ES-I3 (cell line): ENCODE measurements around the gene DMRT1.

Source experiments
- H3K36me3 ChIP-seq: 2 replicates; pipeline ENCODE4 v1.6.1; 2013; ENCODE audit warnings: mild to moderate bottlenecking, low read length, control low read depth, moderate library complexity; ENCODE audit not compliant: insufficient read depth
- H3K4me1 ChIP-seq: 2 replicates; pipeline ENCODE4 v1.6.1; 2013; ENCODE audit warnings: mild to moderate bottlenecking, control low read depth, low read length; ENCODE audit not compliant: insufficient read depth
- H3K9ac ChIP-seq: 2 replicates; pipeline ENCODE4 v1.6.1; 2013; ENCODE audit warnings: low read depth, mild to moderate bottlenecking, low read length, moderate library complexity
- H3K9me3 ChIP-seq: 2 replicates; pipeline ENCODE4 v1.6.1; 2013; ENCODE audit warnings: mild to moderate bottlenecking, low read length, moderate library complexity; ENCODE audit not compliant: control insufficient read depth, insufficient read depth

DMRT1 gene

GRCh38 chr9:922171-922570, 80.7 kb downstream of the DMRT1 start:
- Histone ChIP-seq H3K4me1 (no peaks in the 10 kb centered on the region), H3K9me3 (no peaks in the 10 kb centered on the region)

GRCh38 chr9:922731-923130, 81.2 kb downstream of the DMRT1 start:
- H3K9me3 ChIP-seq = no peaks in the 10 kb centered on the region
- H3K9ac ChIP-seq = no peak overlapping the region
- H3K36me3 ChIP-seq = no peaks in the 10 kb centered on the region
- H3K4me1 ChIP-seq = no peaks in the 10 kb centered on the region

More at GRCh38 chr9:922171-922570, 80.7 kb downstream of the DMRT1 start:
- no peaks in the 10 kb centered on the region for H3K36me3 ChIP-seq
- H3K9ac ChIP-seq = no peak overlapping the region

GRCh38 chr9:926976-927375, 85.5 kb downstream of the DMRT1 start:
- Histone ChIP-seq H3K9me3 (no peaks in the 10 kb centered on the region), H3K4me1 (no peaks in the 10 kb centered on the region), H3K9ac (no peak overlapping the region), H3K36me3 (no peaks in the 10 kb centered on the region)

- Histone ChIP-seq H3K36me3 (no peaks in the 10 kb centered on the region), H3K9ac (no peak overlapping the region), H3K9me3 (no peaks in the 10 kb centered on the region), H3K4me1 (no peaks in the 10 kb centered on the region)
These were observed 87.0 kb downstream of the DMRT1 start for GRCh38 chr9:928363-929042.

- H3K9me3 ChIP-seq = no peaks in the 10 kb centered on the region
- no peaks in the 10 kb centered on the region for H3K4me1 ChIP-seq
- no peaks in the 10 kb centered on the region for H3K36me3 ChIP-seq
- no peak overlapping the region for H3K9ac ChIP-seq
These were observed 88.2 kb downstream of the DMRT1 start for GRCh38 chr9:929719-930118.

- no peaks in the 10 kb centered on the region for H3K36me3 ChIP-seq
These were observed 91.9 kb downstream of the DMRT1 start for GRCh38 chr9:933356-933755.

GRCh38 chr9:935348-935965, 94.0 kb downstream of the DMRT1 start:
- Histone ChIP-seq H3K9ac (no peak overlapping the region), H3K36me3 (no peaks in the 10 kb centered on the region), H3K4me1 (no peaks in the 10 kb centered on the region), H3K9me3 (peaks cover 9% of the 10 kb centered on the region; the same call in 1 of the 2 replicates)

More at GRCh38 chr9:933356-933755, 91.9 kb downstream of the DMRT1 start:
- Histone ChIP-seq H3K9me3 (no peaks in the 10 kb centered on the region; the same call in 1 of the 2 replicates), H3K4me1 (no peaks in the 10 kb centered on the region), H3K9ac (no peak overlapping the region)

- H3K9me3 ChIP-seq = peaks cover 9% of the 10 kb centered on the region; the same call in 1 of the 2 replicates
- peaks cover 8% of the 10 kb centered on the region; the same call in 1 of the 2 replicates for H3K4me1 ChIP-seq
- no peaks in the 10 kb centered on the region for H3K36me3 ChIP-seq
- H3K9ac ChIP-seq = no peak overlapping the region
These were observed 101.5 kb downstream of the DMRT1 start for GRCh38 chr9:942805-943580.

GRCh38 chr9:947985-948384, 106.5 kb downstream of the DMRT1 start:
- Histone ChIP-seq H3K9me3 (no peaks in the 10 kb centered on the region), H3K9ac (no peak overlapping the region), H3K4me1 (peaks cover 5% of the 10 kb centered on the region; the same call in 1 of the 2 replicates), H3K36me3 (no peaks in the 10 kb centered on the region)

GRCh38 chr9:948497-948896, 107.0 kb downstream of the DMRT1 start:
- no peaks in the 10 kb centered on the region for H3K4me1 ChIP-seq
- no peaks in the 10 kb centered on the region for H3K9me3 ChIP-seq
- no peaks in the 10 kb centered on the region for H3K36me3 ChIP-seq
- H3K9ac ChIP-seq = no peak overlapping the region

- H3K9ac ChIP-seq = no peak overlapping the region
- H3K36me3 ChIP-seq = no peaks in the 10 kb centered on the region
- no peaks in the 10 kb centered on the region for H3K9me3 ChIP-seq
- H3K4me1 ChIP-seq = no peaks in the 10 kb centered on the region
These were observed 108.6 kb downstream of the DMRT1 start for GRCh38 chr9:950139-950538.

GRCh38 chr9:952546-952945, 111.0 kb downstream of the DMRT1 start:
- Histone ChIP-seq H3K9ac (no peak overlapping the region), H3K36me3 (no peaks in the 10 kb centered on the region), H3K9me3 (no peaks in the 10 kb centered on the region)

GRCh38 chr9:959105-959504, 117.6 kb downstream of the DMRT1 start:
- no peaks in the 10 kb centered on the region for H3K4me1 ChIP-seq
- no peaks in the 10 kb centered on the region for H3K9me3 ChIP-seq
- H3K9ac ChIP-seq = no peak overlapping the region
- H3K36me3 ChIP-seq = no peaks in the 10 kb centered on the region

More at GRCh38 chr9:952546-952945, 111.0 kb downstream of the DMRT1 start:
- H3K4me1 ChIP-seq = no peaks in the 10 kb centered on the region

- Histone ChIP-seq H3K4me1 (no peaks in the 10 kb centered on the region), H3K36me3 (no peaks in the 10 kb centered on the region), H3K9ac (no peak overlapping the region), H3K9me3 (no peaks in the 10 kb centered on the region)
These were observed 118.4 kb downstream of the DMRT1 start for GRCh38 chr9:959914-960313.
